Activated CD8-positive, alpha-beta memory T cell treated with anti-CD3 and anti-CD28 coated beads for 24 hours (primary cell): Measurements from ENCODE around the gene LAIR1.
"Not testable (repeated sequence)": the region's sequence is repeated elsewhere in the genome, so short reads cannot be mapped to it uniquely, and the experiment has no call there.

ENCODE experiments used
- DNase-seq: peaks from one replicate; pipeline ENCODE4 v3.0.0-alpha.2; 2020

Gene LAIR1

DNA sequence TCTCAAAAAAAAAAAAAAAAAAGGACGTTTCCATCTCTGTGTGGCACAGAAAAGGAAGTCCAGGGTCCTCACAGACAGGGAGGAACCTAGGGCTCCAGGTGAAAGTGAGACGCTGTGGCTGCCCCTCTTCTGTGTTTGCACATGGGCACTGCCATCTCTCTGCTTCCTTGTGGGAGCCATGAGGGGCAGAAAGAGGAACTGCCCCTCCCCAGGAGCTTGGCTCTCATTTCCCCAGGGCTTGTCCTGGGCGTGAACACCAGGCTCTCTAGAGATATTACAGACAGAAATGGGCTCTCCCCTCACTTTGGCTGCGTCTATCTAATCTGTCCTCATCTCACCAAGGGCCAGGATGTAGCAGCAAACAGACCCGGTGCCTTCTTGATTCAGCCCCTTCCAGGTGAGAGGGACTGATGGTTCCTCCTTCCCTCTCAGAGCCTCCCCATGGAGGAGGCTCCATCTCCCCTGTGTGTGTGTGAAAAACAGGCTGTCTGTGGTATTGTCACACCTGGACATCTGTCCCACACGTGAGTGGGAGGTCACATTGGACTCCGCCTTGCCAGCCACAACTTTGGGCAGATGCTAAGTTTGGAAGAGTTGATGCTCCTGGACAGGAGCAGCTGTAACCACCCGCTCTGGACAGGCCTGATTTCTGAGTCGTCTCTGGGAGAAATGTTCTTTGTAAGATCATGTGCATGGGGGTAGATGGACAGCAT, 24.9 kb downstream of the LAIR1 start:
- no peak for DNase-seq

GRCh38 chr19:54338521-54338920, 26.2 kb downstream of the LAIR1 start:
- DNase-seq: no peak

DNA sequence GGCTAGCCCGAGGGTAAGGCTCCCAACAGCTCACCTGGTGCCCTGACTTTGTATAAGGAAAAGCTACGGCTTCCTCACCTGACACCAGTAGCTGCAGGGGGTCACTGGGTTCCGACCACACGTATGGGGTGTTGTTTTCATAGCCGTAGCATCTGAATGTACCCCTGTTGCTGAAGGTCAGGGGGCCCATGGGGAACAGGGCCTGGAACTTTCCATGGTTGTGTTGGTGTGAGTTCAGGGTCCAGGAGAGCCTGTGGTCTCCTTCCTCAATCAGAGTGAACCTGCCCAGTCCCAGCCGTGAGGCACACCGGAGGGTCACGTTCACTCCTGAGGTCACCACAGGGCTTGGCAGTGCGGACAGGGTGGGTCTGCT, 26.9 kb downstream of the LAIR1 start:
- DNase-seq: no peak

GRCh38 chr19:54336893-54337857, 27.6 kb downstream of the LAIR1 start:
- no peak for DNase-seq

- no peak for DNase-seq
Observed at GRCh38 chr19:54335979-54336892, 28.5 kb downstream of the LAIR1 start.

- no peak for DNase-seq
Observed at GRCh38 chr19:54335164-54335563, 29.6 kb downstream of the LAIR1 start.

GRCh38 chr19:54333586-54334298, 31.0 kb downstream of the LAIR1 start:
- DNase-seq: no peak

- DNase-seq: no peak
Observed at GRCh38 chr19:54332149-54332548, 32.6 kb downstream of the LAIR1 start.

DNA sequence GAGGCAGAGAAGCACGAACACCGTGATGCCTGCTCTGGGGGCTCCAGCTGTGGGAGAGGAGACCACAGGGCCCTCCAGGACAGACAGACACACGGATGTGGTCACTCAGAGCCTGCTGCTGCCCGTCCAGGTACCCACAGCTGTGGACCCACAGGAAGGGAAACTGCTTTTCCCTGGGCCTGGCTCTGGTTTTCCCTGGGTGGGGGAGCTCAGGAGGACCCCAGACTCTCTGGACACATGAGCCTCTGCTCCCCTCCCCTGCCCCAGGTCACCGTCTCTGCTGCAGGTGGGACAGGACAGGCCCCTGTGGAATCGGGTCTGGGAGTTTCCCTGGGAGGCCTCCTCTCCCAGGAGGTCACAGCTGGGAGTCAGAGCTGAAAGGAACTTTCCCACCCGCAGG, 33.1 kb downstream of the LAIR1 start:
- no peak for DNase-seq

DNA sequence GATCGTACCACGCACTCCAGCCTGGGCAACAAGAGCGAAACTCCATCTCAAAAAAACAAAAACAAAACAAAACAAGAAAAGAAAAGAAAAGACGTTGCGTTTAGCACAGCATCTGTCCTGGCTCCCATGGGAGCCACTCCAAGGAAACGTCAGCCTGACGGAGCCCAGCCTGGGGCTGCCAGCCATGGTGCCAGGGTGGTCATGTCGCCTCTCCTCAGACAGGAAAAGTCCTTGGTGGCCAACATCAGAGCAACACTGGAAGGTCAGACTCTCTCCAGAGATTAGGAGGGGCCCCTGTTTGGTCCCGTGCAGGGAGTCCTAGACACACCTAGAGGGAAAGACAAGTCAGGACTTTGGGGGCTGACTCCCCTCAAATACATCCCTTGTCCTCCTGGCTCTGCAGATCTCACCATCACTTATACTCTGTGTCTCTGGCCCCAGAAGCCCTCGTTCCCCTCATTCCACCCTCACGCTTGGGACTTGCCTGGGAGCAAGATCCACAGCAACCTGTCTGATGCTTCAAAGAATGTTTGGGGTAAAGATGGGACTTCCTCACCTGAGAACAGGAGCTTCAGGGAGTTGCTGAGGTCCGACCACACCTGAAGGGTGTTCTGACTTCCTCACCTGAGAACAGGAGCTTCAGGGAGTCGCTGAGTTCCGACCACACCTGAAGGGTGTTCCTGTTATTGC, 35.1 kb downstream of the LAIR1 start:
- DNase-seq: no peak

GRCh38 chr19:54328781-54329180, 36.0 kb downstream of the LAIR1 start:
- DNase-seq: not testable (repeated sequence)

- DNase-seq: no peak
Observed at GRCh38 chr19:54325631-54326030, 39.1 kb downstream of the LAIR1 start.

- peak; percentile 73 for DNase-seq
Observed at GRCh38 chr19:54325194-54325621, 39.5 kb downstream of the LAIR1 start.

GRCh38 chr19:54324071-54324470, 40.7 kb downstream of the LAIR1 start:
- DNase-seq: no peak

DNA sequence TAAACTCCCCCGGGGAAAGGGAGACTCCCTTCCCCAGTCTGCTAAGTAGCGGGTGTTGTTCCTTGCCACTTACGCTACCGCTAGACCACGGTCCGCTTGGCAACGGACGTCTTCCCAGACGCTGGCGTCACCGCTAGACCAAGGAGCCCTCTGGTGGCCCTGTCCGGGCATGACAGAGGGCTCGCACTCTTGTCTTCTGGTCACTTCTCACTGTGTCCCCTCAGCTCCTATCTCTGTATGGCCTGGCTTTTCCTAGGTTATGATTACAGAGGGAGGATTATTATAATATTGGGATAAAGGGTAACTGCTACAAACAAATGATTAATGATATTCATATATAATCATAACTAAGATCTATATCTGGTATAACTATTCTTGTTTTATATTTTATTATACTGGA, 41.8 kb downstream of the LAIR1 start:
- DNase-seq: not testable (repeated sequence)

DNA sequence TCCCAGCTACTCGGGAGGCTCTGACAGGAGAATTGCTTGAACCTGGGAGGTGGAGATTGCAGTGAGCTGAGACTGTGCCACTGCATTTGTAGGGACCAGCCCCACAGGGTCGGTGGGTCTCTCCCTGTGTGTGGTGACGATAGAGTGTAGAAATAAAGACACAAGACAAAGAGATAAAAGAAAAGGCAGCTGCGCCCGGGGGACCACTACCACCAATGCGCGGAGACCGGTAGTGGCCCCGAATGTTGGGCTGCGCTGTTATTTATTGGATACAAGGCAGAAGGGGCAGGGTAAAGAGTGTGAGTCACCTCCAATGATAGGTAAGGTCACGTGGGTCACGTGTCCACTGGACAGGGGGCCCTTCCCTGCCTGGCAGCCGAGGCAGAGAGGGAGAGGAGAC, 42.4 kb downstream of the LAIR1 start:
- not testable (repeated sequence) for DNase-seq

GRCh38 chr19:54319892-54320670, 44.6 kb downstream of the LAIR1 start:
- DNase-seq: no peak

DNA sequence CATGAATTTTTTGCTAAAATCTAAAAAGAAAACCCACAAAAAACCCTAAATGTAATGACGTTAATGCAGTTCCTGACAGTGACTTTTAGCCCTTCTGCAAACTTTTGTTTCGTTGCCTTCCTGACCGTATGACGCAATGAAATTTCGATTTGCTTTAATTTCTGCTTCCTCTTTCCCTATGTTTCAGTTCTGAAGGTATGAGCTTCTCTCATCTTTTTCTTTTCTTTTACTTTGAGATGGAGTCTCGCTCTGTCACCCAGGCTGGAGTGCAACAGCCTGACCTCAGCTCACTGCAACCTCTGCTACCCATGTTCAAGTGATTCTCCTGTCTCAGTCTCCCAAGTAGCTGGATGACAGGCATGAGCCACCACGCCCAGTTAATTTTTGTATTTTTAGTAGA, 45.7 kb downstream of the LAIR1 start:
- no peak for DNase-seq

DNA sequence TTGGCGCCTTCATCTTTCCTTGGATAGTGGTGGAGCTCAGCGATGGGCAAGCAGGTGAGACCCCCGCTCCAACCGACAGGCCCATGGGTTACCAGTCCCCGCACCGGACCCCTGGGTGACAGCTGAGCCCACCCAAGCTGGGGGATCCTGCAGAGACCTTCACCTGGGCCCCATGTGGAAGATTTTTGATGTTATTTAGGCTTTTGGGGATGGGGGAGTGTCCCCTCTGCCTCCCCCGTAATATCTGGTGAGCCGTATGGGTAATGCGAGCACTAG, 46.8 kb downstream of the LAIR1 start:
- no peak for DNase-seq

DNA sequence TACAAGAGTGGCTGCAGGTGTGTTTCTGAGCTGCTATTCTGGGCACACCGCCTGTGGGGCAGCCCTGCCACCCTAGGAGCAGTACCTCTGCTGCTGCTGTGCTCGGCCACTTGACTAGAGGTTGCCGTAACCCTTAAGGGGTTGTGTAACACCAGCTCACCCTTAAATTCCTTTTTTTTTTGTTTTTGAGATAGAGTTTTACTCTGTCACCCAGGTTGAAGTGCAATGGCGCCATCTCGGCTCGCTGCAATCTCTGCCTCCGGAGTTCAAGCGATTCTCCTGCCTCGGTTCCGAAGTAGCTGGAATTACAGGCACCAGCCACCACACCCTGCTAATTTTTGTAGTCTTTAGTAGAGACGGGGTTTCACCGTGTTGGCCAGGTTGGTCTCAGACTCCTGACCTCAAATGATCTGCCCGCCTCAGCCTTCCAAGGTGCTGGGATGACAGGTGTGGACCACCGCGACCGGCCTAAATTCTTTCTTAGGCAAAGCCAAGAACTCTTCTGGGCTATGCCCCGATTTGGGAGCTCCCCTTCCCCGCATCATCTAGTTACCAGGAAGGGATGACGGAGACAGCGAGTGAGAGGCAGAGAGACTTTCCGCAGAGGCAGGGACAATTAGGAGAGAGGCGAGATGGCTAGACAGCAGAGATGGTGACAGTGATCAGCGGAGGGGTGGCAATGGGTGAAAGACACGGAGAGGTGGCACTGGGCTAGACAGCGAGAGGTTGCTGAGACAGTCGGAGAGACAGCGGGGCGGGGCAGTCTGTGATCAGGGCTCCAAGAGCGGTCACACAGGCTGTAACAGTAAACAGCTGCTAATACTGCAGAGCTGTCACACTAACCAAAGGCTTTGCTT, 47.4 kb downstream of the LAIR1 start:
- no peak for DNase-seq
